ENCODE results near the gene RBM10. TPM values are rescaled to one million over a fixed set of nuclear protein-coding genes. Genes with fewer than 3 reads are reported as not detected.
"Not testable (repeated sequence)": the region's sequence is repeated elsewhere in the genome, so short reads cannot be mapped to it uniquely, and the experiment has no call there.

Gene RBM10
- total RNA-seq, 4 donors from 2014 or later, result 25.2 to 33.1 (median 29.2) TPM

- Histone ChIP-seq H3K27ac (no peak overlapping the region), H3K4me3 (no peak overlapping the region), H3K36me3 (peaks cover 0 to 3% of the 10 kb centered on the region in 2 donors), H3K27me3 (no peaks in the 10 kb centered on the region), H3K4me1 (no peaks in the 10 kb centered on the region), H3K9me3 (no peaks in the 10 kb centered on the region)
- WGBS, 2 donors (ENCODE audit: low coverage in 1 of 2), result 67% methylated on average over 1 of the region's 4 CpGs; no CpG with 5 or more reads in 1 of the 2 donors
- ATAC-seq, result no peak
- TF ChIP-seq POLR2AphosphoS5 (IDR thresholded peaks at IDR 0.05), result no peak
Observed at GRCh38 chrX:47101206-47101605, 43.8 kb upstream of the RBM10 start.

DNA sequence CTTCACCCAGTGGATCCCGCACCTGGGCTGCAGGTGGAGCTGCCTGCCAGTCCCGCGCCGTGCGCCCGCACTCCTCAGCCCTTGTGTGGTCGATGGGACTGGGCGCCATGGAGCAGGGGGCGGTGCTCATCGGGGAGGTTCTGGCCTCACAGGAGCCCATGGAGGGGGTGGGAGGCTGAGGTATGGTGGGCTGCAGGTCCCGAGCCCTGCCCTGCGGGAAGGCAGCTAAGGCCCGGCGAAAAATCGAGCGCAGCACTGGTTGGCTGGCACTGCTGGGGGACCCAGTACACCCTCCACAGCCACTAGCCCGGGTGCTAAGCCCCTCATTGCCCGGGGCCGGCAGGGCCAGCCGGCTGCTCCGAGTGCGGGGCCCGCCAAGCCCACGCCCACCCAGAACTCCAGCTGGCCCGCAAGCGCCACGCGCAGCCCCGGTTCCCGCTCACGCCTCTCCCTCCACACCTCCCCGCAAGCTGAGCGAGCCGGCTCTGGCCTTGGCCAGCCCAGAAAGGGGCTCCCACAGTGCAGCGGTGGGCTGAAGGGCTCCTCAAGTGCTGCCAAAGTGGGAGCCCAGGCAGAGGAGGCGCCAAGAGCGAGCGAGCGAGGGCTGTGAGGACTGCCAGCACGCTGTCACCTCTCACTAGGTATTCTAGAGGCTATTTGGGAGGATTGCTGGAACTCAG is 33.9 kb upstream of the RBM10 start:
- not testable (repeated sequence) for H3K36me3 ChIP-seq, H3K4me1 ChIP-seq, H3K27me3 ChIP-seq, H3K27ac ChIP-seq, H3K4me3 ChIP-seq, H3K9me3 ChIP-seq, ATAC-seq
- no CpG with 5 or more reads among the region's 40 CpGs for WGBS, 2 donors (ENCODE audit: low coverage in 1 of 2)

- Histone ChIP-seq H3K4me3 (no peak overlapping the region), H3K9me3 (no peaks in the 10 kb centered on the region), H3K36me3 (no peaks in the 10 kb centered on the region), H3K27me3 (no peaks in the 10 kb centered on the region), H3K4me1 (no peaks in the 10 kb centered on the region), H3K27ac (no peak overlapping the region)
- no peak for ATAC-seq
- WGBS, 2 donors (ENCODE audit: low coverage in 1 of 2), result 87% methylated on average over 5 of the region's 9 CpGs; no CpG with 5 or more reads in 1 of the 2 donors
- TF ChIP-seq, protein P1, sequence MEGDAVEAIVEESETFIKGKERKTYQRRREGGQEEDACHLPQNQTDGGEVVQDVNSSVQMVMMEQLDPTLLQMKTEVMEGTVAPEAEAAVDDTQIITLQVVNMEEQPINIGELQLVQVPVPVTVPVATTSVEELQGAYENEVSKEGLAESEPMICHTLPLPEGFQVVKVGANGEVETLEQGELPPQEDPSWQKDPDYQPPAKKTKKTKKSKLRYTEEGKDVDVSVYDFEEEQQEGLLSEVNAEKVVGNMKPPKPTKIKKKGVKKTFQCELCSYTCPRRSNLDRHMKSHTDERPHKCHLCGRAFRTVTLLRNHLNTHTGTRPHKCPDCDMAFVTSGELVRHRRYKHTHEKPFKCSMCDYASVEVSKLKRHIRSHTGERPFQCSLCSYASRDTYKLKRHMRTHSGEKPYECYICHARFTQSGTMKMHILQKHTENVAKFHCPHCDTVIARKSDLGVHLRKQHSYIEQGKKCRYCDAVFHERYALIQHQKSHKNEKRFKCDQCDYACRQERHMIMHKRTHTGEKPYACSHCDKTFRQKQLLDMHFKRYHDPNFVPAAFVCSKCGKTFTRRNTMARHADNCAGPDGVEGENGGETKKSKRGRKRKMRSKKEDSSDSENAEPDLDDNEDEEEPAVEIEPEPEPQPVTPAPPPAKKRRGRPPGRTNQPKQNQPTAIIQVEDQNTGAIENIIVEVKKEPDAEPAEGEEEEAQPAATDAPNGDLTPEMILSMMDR (IDR thresholded peaks at IDR 0.05), result no peak
- no peak for TF ChIP-seq POLR2A (IDR thresholded peaks at IDR 0.05)
- TF ChIP-seq EP300 (IDR thresholded peaks at IDR 0.05), result no peak
- TF ChIP-seq POLR2AphosphoS5 (IDR thresholded peaks at IDR 0.05), result no peak
Observed at GRCh38 chrX:47112316-47112954, 32.6 kb upstream of the RBM10 start.

DNA sequence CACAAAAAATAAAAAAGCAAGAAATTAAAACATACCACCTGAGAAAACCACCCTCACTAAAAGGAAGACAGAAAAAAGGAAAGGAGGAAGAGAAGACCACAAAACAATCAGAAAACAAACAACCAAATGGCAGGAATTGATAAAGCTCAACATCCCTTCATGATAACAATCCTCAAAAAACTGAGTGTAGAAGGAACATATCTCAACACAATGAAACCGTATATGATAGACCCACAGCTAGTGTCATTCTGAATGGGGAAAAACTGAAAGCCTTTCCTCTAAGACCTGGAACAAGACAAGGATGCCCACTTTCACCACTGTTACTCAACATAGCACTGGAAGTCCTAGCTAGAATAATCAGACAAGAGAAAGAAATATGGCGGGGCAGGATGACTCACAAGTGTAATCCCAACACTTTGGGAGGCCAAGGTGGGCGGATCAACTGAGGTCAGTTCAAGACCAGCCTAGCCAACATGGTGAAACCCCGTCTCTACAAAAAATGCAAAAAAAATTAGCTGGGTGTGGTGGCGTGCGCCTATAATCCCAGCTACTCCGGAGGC is 28.4 kb upstream of the RBM10 start:
- H3K27ac ChIP-seq, ATAC-seq: not testable (repeated sequence)
- 89 to 90% methylated on average over 3 to 7 of the region's 7 CpGs for WGBS, 2 donors (ENCODE audit: low coverage in 1 of 2)

DNA sequence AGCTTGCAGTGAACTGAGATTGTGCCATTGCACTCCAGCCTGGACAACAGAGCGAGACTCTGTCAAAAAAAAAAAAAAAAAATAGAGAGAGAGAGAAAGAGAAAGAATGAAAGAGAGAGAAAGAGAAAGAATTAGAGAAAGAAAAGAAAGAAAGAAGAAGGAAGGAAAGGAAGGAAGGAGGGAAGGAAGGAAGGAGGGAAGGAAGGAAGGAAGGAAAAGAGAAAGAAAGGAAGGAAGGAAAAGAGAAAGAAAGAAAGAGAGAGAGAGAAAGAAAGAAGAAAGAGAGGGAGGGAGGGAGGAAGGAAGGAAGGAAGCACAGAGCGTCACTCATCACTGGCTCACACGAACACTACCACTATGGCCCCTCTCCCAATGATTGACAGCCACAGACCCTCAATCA is 20.6 kb upstream of the RBM10 start:
- not testable (repeated sequence) for H3K4me3 ChIP-seq, H3K4me1 ChIP-seq, H3K27me3 ChIP-seq, H3K27ac ChIP-seq, H3K9me3 ChIP-seq, ATAC-seq, H3K36me3 ChIP-seq
- whole genome bisulfite sequencing, 2 donors (ENCODE audit: low coverage in 1 of 2), result 86% methylated on average over 2 of the region's 3 CpGs; no CpG with 5 or more reads in 1 of the 2 donors

More for the DNA sequence above, 28.4 kb upstream of the RBM10 start:
- not testable (repeated sequence) for H3K36me3 ChIP-seq, H3K4me3 ChIP-seq, H3K9me3 ChIP-seq, H3K27me3 ChIP-seq, H3K4me1 ChIP-seq

DNA sequence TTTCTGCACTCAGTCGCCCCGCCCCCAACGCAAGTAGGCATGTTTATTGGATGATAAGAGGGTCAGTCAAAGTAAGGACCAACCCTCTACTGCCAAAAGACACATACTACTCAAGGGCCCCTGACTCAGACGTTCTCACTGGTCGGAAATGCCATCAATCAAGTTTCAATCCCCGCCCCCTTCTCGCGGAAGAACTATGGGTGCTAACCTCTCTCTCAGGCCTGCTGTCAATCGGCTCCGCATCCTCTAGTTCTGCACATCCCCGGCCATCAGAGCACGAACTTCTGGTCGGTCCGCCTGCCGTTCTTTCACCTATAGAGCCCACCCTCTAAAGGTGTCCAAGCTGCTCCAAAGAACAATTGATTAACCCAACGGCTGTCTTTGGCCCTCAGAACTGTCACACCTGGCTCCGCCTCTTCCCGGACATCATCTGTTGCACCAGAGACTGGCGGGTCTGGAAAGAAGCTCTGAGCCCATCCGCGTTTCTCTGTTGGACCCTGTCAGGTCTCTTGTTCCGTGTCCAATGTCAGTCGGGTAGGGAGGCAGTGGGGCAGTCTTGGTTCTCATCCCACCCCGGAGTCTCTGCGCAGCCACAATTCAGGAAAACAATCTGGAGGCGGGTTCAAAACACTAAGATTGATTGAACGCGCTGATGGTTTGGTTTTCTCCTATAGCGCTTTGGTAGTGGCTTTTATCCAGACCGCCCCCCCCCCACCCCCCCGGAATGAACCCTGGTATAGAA is 15.7 kb upstream of the RBM10 start:
- Histone ChIP-seq H3K4me3 (peak overlapping the region; percentile 58 to 99), H3K27me3 (no peaks in the 10 kb centered on the region), H3K27ac (peak overlapping the region; percentile 82 to 95 (median 84)), H3K36me3 (no peaks in the 10 kb centered on the region), H3K4me1 (peaks cover 0 to 5% (median 0%) of the 10 kb centered on the region in 3 donors), H3K9me3 (no peaks in the 10 kb centered on the region)
- TF ChIP-seq, protein P1 (IDR thresholded peaks at IDR 0.05), result no peak
- no peak for TF ChIP-seq EP300 (IDR thresholded peaks at IDR 0.05)
- peak in 1 of 2 donors; percentile 23 for TF ChIP-seq POLR2A (IDR thresholded peaks at IDR 0.05)
- 0 to 30% methylated on average over 5 to 21 of the region's 31 CpGs for WGBS, 2 donors (ENCODE audit: low coverage in 1 of 2)
- peak; percentile 99 for ATAC-seq

All from gastroesophageal sphincter (tissue), 4 donors.